SJSA1 (cell line): ENCODE results near the gene RPL3. TPM values are rescaled to one million over a fixed set of nuclear protein-coding genes. Genes with fewer than 3 reads are reported as not detected.
A peak's percentile ranks its signal among the peaks of the same experiment; 100 is the strongest.
"Not testable (repeated sequence)": the region's sequence is repeated elsewhere in the genome, so short reads cannot be mapped to it uniquely, and the experiment has no call there.

Experiments
- DNase-seq, 2 experiments: peaks; one replicate each; pipeline ENCODE4 v3.0.0-alpha.2; 2015 to 2020; ENCODE audit warnings: low spot score in 2 of 2, low read depth in 1 of 2
- H3K27ac ChIP-seq: fragments of 250-450 bp; sonication (Bioruptor Pico); 2 replicates; pipeline ENCODE4 v1.5.1; 2020; ENCODE audit warnings: mild to moderate bottlenecking, moderate library complexity
- H3K27me3 ChIP-seq: fragments of 250-450 bp; sonication (Bioruptor Pico); replicated peaks from 2 replicates; pipeline ENCODE4 v1.5.1; 2020; ENCODE audit warnings: mild to moderate bottlenecking, moderate library complexity
- H3K36me3 ChIP-seq: fragments of 250-450 bp; sonication (Bioruptor Pico); 2 replicates; pipeline ENCODE4 v1.5.1; 2020; ENCODE audit warnings: mild to moderate bottlenecking
- H3K4me1 ChIP-seq: fragments of 250-450 bp; sonication (Bioruptor Pico); replicated peaks from 2 replicates; pipeline ENCODE4 v1.6.1; 2021; ENCODE audit warnings: mild to moderate bottlenecking
- H3K4me3 ChIP-seq: fragments of 250-450 bp; sonication (Bioruptor Pico); 2 replicates; pipeline ENCODE4 v1.5.1; 2020; ENCODE audit warnings: mild to moderate bottlenecking
- H3K9me3 ChIP-seq: fragments of 250-450 bp; sonication (Bioruptor Pico); replicated peaks from 2 replicates; pipeline ENCODE4 v1.5.1; 2020; ENCODE audit warnings: mild to moderate bottlenecking
- total RNA-seq: library from RNA; depleted of rRNA; stranded (reverse); fragments of >200 nt; shearing (Covaris generic); gene quantifications from 2 replicates; pipeline ENCODE4 v1.2.3, GENCODE V29; 2014

RPL3 gene
- total RNA-seq, 1 experiment from 2014 or later: 1,435 TPM

DNA sequence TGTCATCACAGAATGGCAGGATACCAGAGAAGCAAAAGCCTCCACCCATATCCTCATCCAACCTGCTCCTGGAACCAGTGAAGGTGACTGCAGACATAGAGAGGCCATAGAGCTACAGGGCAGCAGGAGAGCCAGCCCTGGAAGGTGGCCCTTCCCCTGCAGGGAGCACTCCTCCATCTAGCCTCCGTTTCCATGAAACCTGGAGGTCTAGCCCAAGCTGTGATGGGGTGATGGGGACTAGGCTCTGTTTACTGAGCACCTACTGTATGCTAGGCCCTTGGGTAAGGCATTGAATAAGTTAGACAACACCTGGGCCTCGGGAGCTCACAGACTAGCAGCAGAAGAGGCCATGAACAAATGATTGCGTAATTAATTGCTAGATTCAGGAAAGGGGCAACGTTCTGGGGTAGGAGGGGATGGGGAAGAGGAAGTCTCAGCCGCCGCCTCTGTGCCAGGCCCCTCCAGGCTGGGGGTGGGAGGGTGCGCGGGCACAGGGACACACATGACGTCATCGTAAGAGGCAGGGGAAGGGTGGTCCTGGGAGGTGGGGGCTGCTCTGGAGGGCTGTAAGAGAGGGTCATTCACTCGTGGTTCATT is 29.6 kb upstream of the RPL3 start:
- Histone ChIP-seq H3K36me3 (peaks cover 6% of the 10 kb centered on the region; the same call in 1 of the 2 replicates), H3K9me3 (peaks cover 5% of the 10 kb centered on the region), H3K27me3 (no peaks in the 10 kb centered on the region), H3K27ac (peak overlapping the region; percentile 28), H3K4me1 (peaks cover 49% of the 10 kb centered on the region), H3K4me3 (peak overlapping the region; percentile 93)
- no peak for DNase-seq

- Histone ChIP-seq H3K4me3 (no peak overlapping the region), H3K27me3 (no peaks in the 10 kb centered on the region), H3K36me3 (peaks cover 4% of the 10 kb centered on the region; the same call in 1 of the 2 replicates), H3K27ac (no peak overlapping the region), H3K4me1 (peaks cover 26% of the 10 kb centered on the region), H3K9me3 (peaks cover 3% of the 10 kb centered on the region)
- no peak for DNase-seq
Observed at GRCh38 chr22:39345231-39345630, 25.8 kb upstream of the RPL3 start.

- H3K27ac ChIP-seq: no peak overlapping the region
- H3K9me3 ChIP-seq: no peaks in the 10 kb centered on the region
- H3K36me3 ChIP-seq: no peaks in the 10 kb centered on the region
- no peaks in the 10 kb centered on the region for H3K27me3 ChIP-seq
- H3K4me1 ChIP-seq: peaks cover 27% of the 10 kb centered on the region
- no peak for DNase-seq
- H3K4me3 ChIP-seq: no peak overlapping the region
Observed at GRCh38 chr22:39344046-39344390, 24.6 kb upstream of the RPL3 start.

DNA sequence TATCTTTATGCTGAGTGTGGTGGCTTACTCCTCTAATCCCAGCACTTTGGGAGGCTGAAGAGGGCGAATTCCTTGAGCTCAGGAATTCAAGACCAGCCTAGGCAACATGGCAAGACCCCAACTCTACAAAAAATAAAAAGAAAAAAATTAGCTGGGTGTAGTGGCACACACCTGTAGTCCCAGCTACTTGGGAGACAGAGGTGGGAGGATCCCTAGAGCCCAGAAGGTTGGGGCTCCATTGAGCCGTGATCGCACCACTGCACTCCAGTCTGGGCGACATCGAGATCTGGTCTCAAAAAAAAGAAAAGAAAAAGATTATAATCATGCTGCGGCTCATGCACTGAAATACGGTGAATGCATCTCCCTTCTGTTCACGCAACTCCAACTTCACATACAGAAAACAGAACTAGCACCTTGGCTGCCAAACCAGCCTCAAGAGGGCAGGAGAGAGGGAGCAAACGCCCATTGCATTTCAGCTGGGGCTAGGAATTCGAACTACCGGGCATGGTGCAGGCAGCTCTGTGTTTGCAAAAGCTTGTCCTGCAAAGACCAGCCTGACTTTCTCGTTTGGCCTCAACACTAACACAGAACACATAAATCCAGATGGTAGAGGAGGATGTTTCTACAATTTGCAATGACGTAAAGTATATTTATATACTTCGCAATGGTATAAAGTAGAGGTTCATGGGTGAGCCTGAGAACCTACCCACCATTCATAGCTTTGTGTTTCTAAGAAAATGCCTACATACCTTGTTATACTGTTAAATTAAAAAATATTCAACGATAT is 24.0 kb upstream of the RPL3 start:
- Histone ChIP-seq H3K27ac (no peak overlapping the region), H3K27me3 (no peaks in the 10 kb centered on the region), H3K4me3 (no peak overlapping the region), H3K9me3 (no peaks in the 10 kb centered on the region), H3K36me3 (no peaks in the 10 kb centered on the region), H3K4me1 (peaks cover 25% of the 10 kb centered on the region)
- DNase-seq: peak in 1 of 2 experiments; percentile 54

DNA sequence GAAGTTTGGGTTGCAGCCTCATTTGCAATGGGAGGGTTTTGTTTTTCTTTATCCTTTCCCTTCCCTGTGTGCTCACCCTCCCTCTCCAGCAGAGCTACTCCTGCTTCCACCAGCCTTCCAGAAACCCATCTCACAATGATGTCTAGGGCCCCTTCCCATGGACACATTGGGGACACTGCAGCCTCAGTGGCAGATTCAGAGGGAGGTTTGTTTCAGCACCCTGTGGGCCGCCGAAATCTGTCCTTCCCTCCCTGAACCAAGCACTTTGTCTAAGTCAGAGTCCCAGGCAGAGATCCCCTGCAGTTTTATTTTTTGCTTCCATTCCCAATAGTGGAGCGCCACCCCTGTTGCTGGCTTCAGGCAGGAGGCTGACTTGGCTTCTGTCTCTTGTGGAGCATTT is 21.8 kb upstream of the RPL3 start:
- Histone ChIP-seq H3K4me3 (no peak overlapping the region), H3K9me3 (no peaks in the 10 kb centered on the region), H3K27ac (no peak overlapping the region), H3K36me3 (no peaks in the 10 kb centered on the region), H3K4me1 (peaks cover 25% of the 10 kb centered on the region), H3K27me3 (no peaks in the 10 kb centered on the region)
- DNase-seq: no peak

DNA sequence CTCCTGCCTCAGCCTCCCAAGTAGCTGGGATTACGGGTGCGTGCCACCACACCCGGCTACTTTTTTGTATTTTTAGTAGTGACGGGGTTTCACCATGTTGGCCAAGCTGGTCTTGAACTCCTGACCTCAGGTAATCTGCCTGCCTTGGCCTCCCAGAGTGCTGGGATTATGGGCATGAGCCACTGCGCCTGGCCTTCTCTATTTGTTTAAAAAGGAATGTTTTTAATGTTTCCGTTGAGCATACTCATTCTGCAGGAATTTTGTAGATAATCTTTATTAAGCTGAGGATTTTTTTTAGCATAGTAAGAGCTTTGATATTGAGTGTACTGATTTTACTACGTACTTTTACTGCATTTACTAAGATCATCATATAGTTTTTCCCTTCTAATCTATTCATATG is 20.4 kb upstream of the RPL3 start:
- peak overlapping the region; percentile 72 for H3K27ac ChIP-seq

GRCh38 chr22:39336411-39336810 is 17.0 kb upstream of the RPL3 start:
- DNase-seq: no peak
- Histone ChIP-seq H3K4me1 (peaks cover 20% of the 10 kb centered on the region), H3K4me3 (no peak overlapping the region), H3K9me3 (no peaks in the 10 kb centered on the region), H3K27ac (no peak overlapping the region), H3K36me3 (no peaks in the 10 kb centered on the region), H3K27me3 (no peaks in the 10 kb centered on the region)

More for the DNA sequence above, 20.4 kb upstream of the RPL3 start:
- not testable (repeated sequence) for H3K4me3 ChIP-seq, H3K36me3 ChIP-seq, H3K27me3 ChIP-seq, H3K9me3 ChIP-seq
- DNase-seq: peak; percentile 73 to 82
- H3K4me1 ChIP-seq: peaks cover 25% of the 10 kb centered on the region

DNA sequence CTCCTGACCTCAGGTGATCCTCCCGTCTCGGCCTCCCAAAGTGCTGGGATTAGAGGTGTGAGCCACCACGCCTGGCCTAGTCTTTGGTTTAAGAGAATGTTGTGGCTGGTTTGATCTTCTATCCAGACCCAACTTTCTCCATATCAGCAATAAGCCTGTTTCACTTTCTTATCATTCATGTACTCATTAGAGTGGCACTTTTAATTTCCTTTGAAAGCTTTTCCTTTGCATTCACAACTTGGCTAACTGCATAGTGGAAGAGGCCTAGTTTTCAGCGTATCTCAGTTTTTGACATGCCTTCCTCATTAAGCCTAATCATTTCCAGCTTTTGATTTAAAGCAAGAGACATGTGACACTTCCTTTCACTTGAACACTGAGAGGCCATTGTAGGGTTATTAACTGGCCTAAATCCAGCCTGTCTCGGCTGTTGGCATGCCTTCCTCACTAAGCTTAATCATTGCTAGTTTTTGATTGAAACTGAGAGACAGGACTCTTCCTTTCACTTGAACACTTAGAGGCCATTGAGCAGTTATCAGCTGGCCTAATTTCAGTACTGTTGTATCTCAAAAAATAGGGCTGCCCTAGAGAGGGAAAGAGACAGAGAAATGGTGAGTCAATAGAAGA is 13.1 kb upstream of the RPL3 start:
- H3K27me3 ChIP-seq: no peaks in the 10 kb centered on the region
- H3K9me3 ChIP-seq: no peaks in the 10 kb centered on the region
- H3K36me3 ChIP-seq: no peaks in the 10 kb centered on the region
- H3K4me3 ChIP-seq: no peak overlapping the region
- no peak overlapping the region for H3K27ac ChIP-seq
- no peak for DNase-seq
- H3K4me1 ChIP-seq: no peaks in the 10 kb centered on the region; the same call in 1 of the 2 replicates

DNA sequence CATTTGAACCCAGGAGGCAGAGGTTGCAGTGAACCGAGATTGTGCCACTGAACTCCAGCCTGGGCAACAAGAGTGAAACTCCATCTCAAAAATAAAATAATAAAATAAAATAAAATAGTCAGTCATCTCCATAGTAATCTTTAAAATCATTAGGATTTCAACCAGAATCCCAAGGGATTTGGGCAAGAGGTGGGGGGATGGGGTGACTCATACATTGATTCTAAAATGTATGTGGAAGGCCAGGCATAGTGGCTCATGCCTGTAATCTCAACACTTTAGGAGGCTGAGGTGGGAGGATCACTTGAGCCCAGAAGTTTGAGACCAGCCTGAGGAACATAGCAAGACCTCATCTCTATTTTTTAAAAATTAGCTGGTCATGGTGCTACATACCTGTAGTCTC is 11.1 kb upstream of the RPL3 start:
- H3K9me3 ChIP-seq, H3K27ac ChIP-seq, H3K4me3 ChIP-seq, H3K36me3 ChIP-seq, H3K27me3 ChIP-seq, H3K4me1 ChIP-seq, DNase-seq: not testable (repeated sequence)

DNA sequence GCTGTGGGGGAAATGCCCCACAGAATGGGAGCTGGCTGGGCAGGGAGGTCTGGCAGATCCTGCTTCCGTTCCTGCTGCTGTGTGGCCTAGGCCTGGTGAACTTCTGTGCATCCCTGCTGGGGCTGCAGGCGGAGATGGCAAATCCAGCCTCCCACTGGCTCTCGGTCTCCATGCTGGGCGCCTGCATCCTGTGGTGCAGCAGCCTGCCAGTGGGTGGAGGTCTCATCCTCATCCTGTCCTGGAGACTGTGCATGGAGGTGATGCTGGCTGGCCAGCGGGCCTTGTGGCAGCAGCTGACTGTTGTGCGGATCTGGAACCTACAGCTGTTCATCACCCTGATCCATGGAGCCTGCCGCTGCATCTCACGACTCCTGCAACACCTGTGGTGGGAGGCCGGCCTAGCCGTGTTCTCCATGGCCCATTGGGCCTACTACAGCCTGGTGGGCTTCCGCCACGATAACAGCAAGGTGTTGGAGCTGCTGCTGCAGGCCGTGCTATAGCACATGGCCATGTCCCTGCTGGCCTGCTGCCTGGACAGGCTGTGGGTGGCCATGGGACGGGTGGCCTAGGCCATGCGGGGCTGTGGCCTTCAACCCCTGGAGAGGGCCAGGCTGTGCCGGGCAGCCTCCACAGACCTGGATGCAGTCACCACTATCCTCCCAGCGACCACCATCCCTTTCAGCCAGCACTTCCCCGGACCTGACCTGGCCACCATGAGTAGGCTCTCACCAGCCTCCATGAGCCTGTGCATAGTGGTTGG is 8.8 kb upstream of the RPL3 start:
- no peak overlapping the region for H3K4me3 ChIP-seq
- DNase-seq: no peak

GRCh38 chr22:39325392-39325932 is 6.0 kb upstream of the RPL3 start:
- H3K4me3 ChIP-seq: no peak overlapping the region
- DNase-seq: no peak
- H3K9me3 ChIP-seq: no peaks in the 10 kb centered on the region
- no peaks in the 10 kb centered on the region for H3K27me3 ChIP-seq
- H3K36me3 ChIP-seq: no peaks in the 10 kb centered on the region
- no peak overlapping the region for H3K27ac ChIP-seq
- peaks cover 12% of the 10 kb centered on the region for H3K4me1 ChIP-seq

More for the DNA sequence above, 8.8 kb upstream of the RPL3 start:
- H3K4me1 ChIP-seq: peaks cover 9% of the 10 kb centered on the region
- no peak overlapping the region for H3K27ac ChIP-seq
- H3K36me3 ChIP-seq: no peaks in the 10 kb centered on the region
- no peaks in the 10 kb centered on the region for H3K27me3 ChIP-seq
- H3K9me3 ChIP-seq: no peaks in the 10 kb centered on the region

DNA sequence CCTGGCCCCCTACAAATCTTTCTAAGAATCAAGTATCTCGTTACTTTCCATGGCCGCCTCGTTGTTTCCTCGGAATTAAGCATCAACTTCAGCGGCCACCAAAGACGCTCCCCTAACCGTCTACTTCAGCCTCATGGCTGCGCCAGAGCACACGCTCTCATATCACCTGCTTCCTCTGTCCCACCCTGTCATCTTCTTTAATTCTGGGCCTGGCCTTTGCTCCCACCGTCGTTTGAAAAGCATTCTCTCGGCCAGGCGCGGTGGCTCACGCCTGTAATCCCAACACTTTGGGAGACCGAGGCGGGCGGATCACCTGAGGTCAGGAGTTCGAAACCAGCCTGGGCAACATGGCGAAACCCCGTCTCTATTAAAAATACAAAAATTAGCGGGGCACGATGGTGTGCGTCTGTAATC is 1.2 kb upstream of the RPL3 start:
- H3K4me3 ChIP-seq: peak overlapping the region; percentile 56
- H3K4me1 ChIP-seq: peaks cover 35% of the 10 kb centered on the region
- not testable (repeated sequence) for H3K27me3 ChIP-seq, DNase-seq, H3K9me3 ChIP-seq
- H3K36me3 ChIP-seq: peaks cover 36% of the 10 kb centered on the region
- H3K27ac ChIP-seq: peak overlapping the region; percentile 85

DNA sequence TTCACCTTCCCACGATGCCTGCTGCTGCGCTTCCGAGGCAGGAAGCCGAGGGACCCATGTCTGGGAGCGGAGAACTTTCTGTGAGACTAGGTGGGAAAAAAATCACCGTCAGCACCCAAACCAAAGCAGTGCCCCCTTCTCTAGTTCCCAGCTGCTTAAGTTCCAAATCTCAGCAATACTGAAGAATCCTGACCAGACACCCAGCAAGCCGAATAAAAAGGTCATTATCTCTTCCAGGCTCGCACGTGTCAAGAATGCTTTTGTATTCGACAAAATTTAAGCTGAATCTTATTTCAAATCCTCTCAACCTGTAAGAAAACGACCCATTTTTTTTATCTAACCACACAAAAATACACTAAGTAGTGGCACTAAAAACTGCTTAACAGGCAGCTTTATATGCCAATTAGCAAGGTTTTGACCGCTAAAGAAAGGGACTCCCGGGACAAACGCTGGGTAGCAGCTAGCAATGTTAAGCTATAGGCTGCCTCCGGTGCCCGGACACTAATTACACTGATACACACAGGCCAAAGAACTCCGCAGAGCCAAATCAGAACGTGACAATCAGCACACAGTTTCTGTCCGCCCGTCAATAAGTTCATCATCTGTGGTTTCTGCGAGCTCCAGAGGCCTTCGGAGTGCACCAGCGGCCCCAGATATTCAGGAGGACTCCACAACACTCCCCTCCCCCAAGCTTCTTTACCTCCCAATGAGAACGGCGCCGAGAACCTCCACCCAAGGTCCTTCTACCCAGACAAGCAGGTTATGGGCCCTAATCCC is 728 bp downstream of the RPL3 start:
- Histone ChIP-seq H3K4me1 (peaks cover 47% of the 10 kb centered on the region), H3K4me3 (peak overlapping the region; percentile 56), H3K36me3 (peaks cover 55% of the 10 kb centered on the region), H3K27ac (peak overlapping the region; percentile 85), H3K27me3 (no peaks in the 10 kb centered on the region), H3K9me3 (no peaks in the 10 kb centered on the region)
- peak in 1 of 2 experiments; percentile 48 for DNase-seq
